OCI-LY1 (cell line): ENCODE results near the gene TNS1.

ENCODE experiments used
- H2AFZ ChIP-seq: fragments of 200-600 bp; sonication (generic), shearing (Covaris generic); 2 replicates; pipeline ENCODE4 v1.6.0; 2014; ENCODE audit warnings: antibody characterized with exemption, mild to moderate bottlenecking, low read length
- H3F3A ChIP-seq: fragments of 200-600 bp; sonication (generic), shearing (Covaris generic); 2 replicates; pipeline ENCODE4 v1.6.0; 2014; ENCODE audit warnings: mild to moderate bottlenecking, antibody characterized with exemption, low read length, moderate library complexity; ENCODE audit not compliant: insufficient read depth
- H3K27ac ChIP-seq: fragments of 200-600 bp; sonication (generic); 2 replicates; pipeline ENCODE4 v1.5.1; 2014; ENCODE audit warnings: low read length, mixed run types, mild to moderate bottlenecking, low read depth; ENCODE audit not compliant: poor library complexity, severe bottlenecking
- H3K27me3 ChIP-seq: fragments of 200-600 bp; sonication (generic); 2 replicates; pipeline ENCODE4 v1.6.0; 2014; ENCODE audit warnings: antibody characterized with exemption, mild to moderate bottlenecking, low read length, moderate library complexity; ENCODE audit not compliant: insufficient read depth
- H3K36me3 ChIP-seq: fragments of 200-600 bp; sonication (generic); 2 replicates; pipeline ENCODE4 v1.6.1; 2014; ENCODE audit warnings: mild to moderate bottlenecking, antibody characterized with exemption, low read length, moderate library complexity, mixed read lengths; ENCODE audit not compliant: insufficient read depth
- H3K4me1 ChIP-seq: fragments of 200-600 bp; sonication (generic); 2 replicates; pipeline ENCODE4 v1.5.1; 2014; ENCODE audit warnings: mild to moderate bottlenecking, low read length, moderate library complexity; ENCODE audit not compliant: insufficient read depth, severe bottlenecking
- H3K4me2 ChIP-seq: fragments of 200-600 bp; sonication (generic), shearing (Covaris generic); 2 replicates; pipeline ENCODE4 v1.6.1; 2014; ENCODE audit warnings: low read length
- H3K4me3 ChIP-seq: fragments of 200-600 bp; sonication (generic); 2 replicates; pipeline ENCODE4 v1.5.1; 2014; ENCODE audit warnings: low read length, low read depth, mild to moderate bottlenecking, mixed read lengths; ENCODE audit not compliant: poor library complexity, severe bottlenecking
- H3K79me2 ChIP-seq: fragments of 200-600 bp; shearing (Covaris generic); 2 replicates; pipeline ENCODE4 v1.6.1; 2016; ENCODE audit warnings: mixed run types, low read length, mixed read lengths; ENCODE audit not compliant: insufficient read depth
- H3K9ac ChIP-seq: fragments of 200-600 bp; sonication (generic), shearing (Covaris generic); 2 replicates; pipeline ENCODE4 v1.6.1; 2014; ENCODE audit warnings: mild to moderate bottlenecking, low read length, mixed read lengths
- H3K9me2 ChIP-seq: fragments of 200-600 bp; sonication (generic), shearing (Covaris generic); 2 replicates; pipeline ENCODE4 v1.6.1; 2014; ENCODE audit warnings: low read depth, mild to moderate bottlenecking, low read length, mixed read lengths
- H3K9me3 ChIP-seq: fragments of 200-600 bp; shearing (Covaris generic); 2 replicates; pipeline ENCODE4 v1.6.1; 2014; ENCODE audit warnings: low read length, mixed read lengths
- H4K20me1 ChIP-seq: fragments of 200-600 bp; sonication (generic), shearing (Covaris generic); 2 replicates; pipeline ENCODE4 v1.6.0; 2016; ENCODE audit warnings: mild to moderate bottlenecking, low read length; ENCODE audit not compliant: insufficient read depth
- CTCF ChIP-seq: fragments of 200-600 bp; sonication (generic), shearing (Covaris generic); IDR thresholded peaks from 2 replicates; pipeline ENCODE4 v1.5.1; 2017; ENCODE audit warnings: mild to moderate bottlenecking, antibody characterized with exemption, low read length, moderate library complexity, mixed read lengths
- EZH2 ChIP-seq: fragments of 200-600 bp; sonication (generic), shearing (Covaris generic); IDR thresholded peaks from 2 replicates; pipeline ENCODE4 v1.8.0; 2017; ENCODE audit warnings: borderline replicate concordance, mixed run types, mild to moderate bottlenecking, antibody characterized with exemption, low read length, moderate library complexity, mixed read lengths

Gene TNS1

DNA sequence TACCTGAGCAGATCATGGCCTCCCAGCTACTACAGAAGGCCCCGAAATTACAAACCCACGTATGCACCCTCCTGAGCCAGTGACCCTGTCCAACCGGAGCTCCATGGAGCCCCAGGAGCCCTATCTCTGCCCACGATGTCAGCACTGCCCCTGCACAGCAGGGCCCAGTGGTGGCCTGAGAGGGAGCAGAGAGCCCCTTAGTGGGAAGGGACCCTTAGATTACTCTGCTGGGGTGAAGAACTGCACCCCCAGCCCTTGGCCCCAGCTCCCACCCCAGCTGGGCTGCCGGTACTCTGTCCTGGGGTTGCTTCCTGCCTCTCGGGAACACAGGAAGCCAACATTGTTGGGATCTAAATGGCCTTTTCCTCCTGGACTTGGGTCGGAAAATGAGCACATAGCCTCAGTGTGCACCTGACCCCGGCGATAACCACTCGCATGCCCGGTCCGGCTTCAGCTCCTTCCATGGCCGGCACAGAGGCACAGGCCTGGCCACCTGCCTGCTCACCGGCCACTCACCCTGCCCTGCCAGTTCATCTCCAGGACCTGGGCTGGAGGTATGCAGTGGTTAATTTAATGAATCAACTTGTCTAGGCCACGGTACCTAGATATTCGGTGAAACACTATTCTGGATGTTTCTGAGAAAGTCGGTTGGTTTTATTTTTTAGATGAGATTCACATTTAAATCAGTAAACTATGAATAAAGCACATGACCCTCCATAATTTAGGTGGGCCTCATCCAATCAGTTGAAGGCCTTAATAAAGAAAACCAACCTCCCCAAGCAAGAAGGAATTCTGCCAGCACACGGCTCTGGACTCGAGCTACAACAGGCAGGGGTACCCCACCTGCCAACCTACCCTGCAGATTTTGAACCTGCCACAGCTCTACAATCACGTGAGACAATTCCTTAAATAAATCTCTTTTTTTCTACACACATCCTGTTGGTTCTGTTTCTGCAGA, 19.2 kb downstream of the TNS1 start:
- no peak overlapping the region for H3K4me3 ChIP-seq
- H3K9me3 ChIP-seq, result no peaks in the 10 kb centered on the region
- H3K79me2 ChIP-seq, result no peaks in the 10 kb centered on the region
- H3K27ac ChIP-seq, result no peak overlapping the region
- H3K4me2 ChIP-seq, result no peak overlapping the region
- H3K9me2 ChIP-seq, result no peaks in the 10 kb centered on the region
- no peaks in the 10 kb centered on the region for H3K36me3 ChIP-seq
- H3K9ac ChIP-seq, result no peak overlapping the region
- H4K20me1 ChIP-seq, result no peaks in the 10 kb centered on the region
- H3K4me1 ChIP-seq, result no peaks in the 10 kb centered on the region
- H3K27me3 ChIP-seq, result peaks cover 10% of the 10 kb centered on the region; the same call in 1 of the 2 replicates
- no peak overlapping the region for H2AFZ ChIP-seq
- TF ChIP-seq CTCF (no peak), EZH2 (no peak)
- H3F3A ChIP-seq, result no peaks in the 10 kb centered on the region

DNA sequence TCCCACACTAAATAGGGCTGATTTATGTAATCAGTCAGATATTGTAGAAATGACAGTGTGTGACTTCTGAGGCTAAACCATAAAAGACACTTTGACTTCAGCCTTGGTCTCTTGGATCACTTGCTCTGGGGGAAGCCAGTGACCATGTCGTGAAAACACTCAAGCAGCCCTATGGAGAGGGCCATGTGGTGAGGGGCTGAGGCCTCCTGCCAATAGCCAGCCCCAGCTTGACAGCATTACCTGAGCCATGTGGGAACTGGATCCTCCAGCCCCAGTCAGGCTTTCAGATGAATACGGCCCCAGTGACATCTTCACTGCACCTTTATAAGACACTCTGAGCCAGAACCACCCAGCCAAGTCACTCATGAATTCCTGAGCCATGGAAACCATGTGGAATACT, 20.8 kb downstream of the TNS1 start:
- Histone ChIP-seq H3K9ac (no peak overlapping the region), H3F3A (no peaks in the 10 kb centered on the region), H3K9me3 (no peaks in the 10 kb centered on the region), H4K20me1 (no peaks in the 10 kb centered on the region), H3K36me3 (no peaks in the 10 kb centered on the region), H3K27me3 (peaks cover 7% of the 10 kb centered on the region; the same call in 1 of the 2 replicates), H2AFZ (no peak overlapping the region), H3K9me2 (no peaks in the 10 kb centered on the region), H3K4me3 (no peak overlapping the region), H3K27ac (no peak overlapping the region), H3K79me2 (no peaks in the 10 kb centered on the region), H3K4me2 (no peak overlapping the region), H3K4me1 (no peaks in the 10 kb centered on the region)
- TF ChIP-seq CTCF (no peak), EZH2 (no peak)

GRCh38 chr2:217981084-217981730, 21.6 kb downstream of the TNS1 start:
- no peak overlapping the region for H3K4me2 ChIP-seq
- H3K9ac ChIP-seq, result no peak overlapping the region
- H3K36me3 ChIP-seq, result no peaks in the 10 kb centered on the region

More at GRCh38 chr2:217981084-217981730, 21.6 kb downstream of the TNS1 start:
- Histone ChIP-seq H3F3A (no peaks in the 10 kb centered on the region), H2AFZ (no peak overlapping the region), H3K9me2 (no peaks in the 10 kb centered on the region), H3K27me3 (peaks cover 7% of the 10 kb centered on the region; the same call in 1 of the 2 replicates), H4K20me1 (no peaks in the 10 kb centered on the region), H3K79me2 (no peaks in the 10 kb centered on the region), H3K27ac (no peak overlapping the region), H3K4me1 (no peaks in the 10 kb centered on the region), H3K4me3 (no peak overlapping the region), H3K9me3 (no peaks in the 10 kb centered on the region)
- TF ChIP-seq CTCF (no peak), EZH2 (no peak)
